ENCODE data around the gene PLA2G4A.

The PLA2G4A gene

DNA sequence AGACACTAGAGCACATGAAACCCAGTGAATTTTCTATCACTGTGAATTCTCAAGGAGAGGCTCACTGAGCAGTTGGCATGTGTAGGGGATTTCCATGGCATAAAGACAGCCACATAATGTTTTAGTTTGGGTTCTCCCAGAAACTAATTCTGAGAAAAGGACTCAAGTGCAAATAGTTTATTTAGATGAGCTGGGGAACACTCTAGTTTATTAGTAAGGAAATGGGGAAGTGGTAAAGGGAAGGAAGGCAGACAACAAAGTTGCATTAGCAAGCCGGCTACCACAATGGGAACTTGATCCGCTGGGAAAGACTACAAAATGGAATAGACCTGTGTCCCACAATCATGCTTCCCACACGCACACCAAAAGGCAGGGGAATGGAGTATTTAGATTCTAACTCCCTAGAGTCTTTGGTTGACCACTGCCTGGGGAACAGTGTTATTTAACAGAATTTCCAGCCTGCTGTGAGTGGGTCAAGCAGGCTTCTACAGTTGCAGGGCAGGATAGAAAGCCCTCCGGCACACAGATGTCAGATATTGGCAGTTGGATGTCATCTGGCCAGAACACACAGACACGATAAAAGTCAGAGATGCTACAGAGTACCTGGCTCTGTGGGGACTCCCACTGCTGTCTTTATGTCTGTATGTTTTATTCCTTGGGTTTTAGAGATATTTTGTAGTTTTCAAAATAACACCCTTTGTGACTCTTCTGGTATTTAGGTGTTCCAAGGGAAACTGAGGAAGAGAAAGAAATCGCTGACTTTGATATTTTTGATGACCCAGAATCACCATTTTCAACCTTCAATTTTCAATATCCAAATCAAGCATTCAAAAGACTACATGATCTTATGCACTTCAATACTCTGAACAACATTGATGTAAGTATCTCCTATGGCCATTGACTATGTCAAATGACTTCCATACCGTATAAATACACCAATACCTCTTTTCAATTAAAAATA is 150.1 kb downstream of the PLA2G4A start:
- peak; percentile 17 for DNase-seq

- DNase-seq: peak; percentile 12
These were observed 151.7 kb downstream of the PLA2G4A start for GRCh38 chr1:186980400-186980799.

GRCh38 chr1:186982116-186982515 is 153.4 kb downstream of the PLA2G4A start:
- DNase-seq: no peak

GRCh38 chr1:186983327-186983726 is 154.6 kb downstream of the PLA2G4A start:
- no peak for DNase-seq

DNA sequence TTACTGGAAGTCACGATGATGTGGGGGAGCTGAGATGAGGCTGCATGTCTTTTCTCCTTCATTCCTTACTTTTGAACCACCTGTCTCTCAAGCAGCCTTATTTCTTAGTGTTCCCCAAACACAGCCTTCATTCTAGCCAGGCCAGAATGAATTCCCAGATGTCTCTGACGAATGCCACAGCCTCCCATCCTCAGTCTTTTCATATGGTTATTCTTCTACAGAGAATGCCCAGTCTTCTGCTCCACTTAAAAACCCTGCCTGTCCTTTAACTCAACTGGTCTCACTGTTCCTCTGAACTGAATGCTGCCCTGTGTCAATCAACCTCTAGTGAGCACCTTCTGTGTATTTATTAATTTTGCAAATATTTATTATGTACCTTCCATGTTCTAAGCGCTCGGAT is 156.2 kb downstream of the PLA2G4A start:
- DNase-seq: no peak

- DNase-seq: peak; percentile 70
These were observed 157.2 kb downstream of the PLA2G4A start for GRCh38 chr1:186985889-186986491.

DNA sequence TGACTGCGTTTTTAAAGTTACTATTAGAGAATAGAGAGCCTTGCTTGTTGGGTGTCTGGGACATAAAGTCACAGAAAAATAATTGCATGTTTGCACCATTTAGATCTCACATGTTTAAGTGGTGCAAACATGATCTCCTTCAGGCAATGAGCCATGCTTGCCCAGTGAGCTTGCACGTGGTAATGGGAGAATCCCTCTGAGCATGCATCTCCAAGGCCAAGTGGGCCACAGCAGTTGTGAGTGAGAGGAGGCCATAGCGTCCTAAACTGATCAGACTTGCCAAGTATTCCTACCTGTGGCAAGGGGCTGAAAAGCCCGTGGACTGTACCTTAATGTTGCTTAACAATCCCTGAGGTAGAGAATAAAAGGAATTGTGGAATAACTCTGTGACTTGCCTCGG is 158.3 kb downstream of the PLA2G4A start:
- DNase-seq: no peak

DNA sequence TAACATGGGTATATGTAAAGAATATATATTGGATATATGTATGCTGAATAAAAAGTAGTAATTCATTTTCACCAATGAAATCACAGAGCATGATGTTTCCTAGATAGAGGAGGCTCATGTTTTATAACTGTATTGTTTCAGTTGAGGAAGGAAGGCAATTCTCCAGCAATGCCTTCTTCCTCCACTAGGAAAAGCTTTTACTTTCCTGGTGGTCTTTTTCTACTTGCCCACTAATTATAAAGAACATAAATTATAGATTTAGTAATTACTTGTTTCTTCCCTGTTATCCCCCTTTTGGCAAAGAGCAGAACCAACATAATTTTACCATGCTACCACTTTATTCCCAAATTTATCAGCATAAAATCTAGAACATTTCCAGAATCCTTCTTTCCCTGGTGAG is 159.0 kb downstream of the PLA2G4A start:
- DNase-seq: no peak

DNA sequence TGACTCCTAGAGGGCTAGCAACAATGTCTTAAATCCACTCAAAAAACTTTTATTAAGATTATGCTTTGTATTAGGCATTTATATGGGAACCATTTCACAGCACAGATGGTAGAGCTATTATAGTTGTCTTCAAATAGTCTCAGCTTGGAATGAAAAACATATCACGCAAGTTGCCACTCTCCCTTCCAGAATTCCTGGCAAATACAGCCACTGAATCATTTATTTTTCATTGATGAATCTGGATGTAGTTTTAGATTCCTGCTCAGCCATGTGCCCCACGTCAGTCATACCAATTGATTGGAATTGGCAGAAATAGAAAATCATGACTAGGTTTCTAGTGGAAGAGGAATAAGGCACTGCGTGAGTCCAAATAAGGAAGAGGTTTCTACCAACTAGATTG is 165.2 kb downstream of the PLA2G4A start:
- no peak for DNase-seq

- DNase-seq: no peak
These were observed 166.1 kb downstream of the PLA2G4A start for GRCh38 chr1:186994897-186995296.

DNA sequence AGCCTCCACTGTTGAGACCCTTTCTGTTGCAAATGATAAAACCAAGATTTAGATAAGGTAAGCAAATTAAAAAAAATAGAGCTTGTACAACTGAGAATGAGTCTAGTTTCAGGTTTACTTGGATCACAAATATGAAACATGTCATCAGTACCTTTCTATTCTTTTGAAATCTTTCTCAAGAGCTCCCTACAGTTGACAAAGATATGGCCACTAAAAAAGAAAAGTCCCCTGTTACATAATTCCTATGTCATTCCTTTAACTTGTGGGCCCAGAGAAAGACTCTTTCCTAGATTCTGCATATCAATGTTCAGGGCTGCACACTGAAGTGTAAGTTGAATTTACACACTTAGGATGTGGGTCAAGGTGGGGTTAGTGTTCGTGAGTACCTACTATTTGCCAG is 168.1 kb downstream of the PLA2G4A start:
- DNase-seq: no peak

GRCh38 chr1:186997877-186998276 is 169.1 kb downstream of the PLA2G4A start:
- DNase-seq: no peak

DNA sequence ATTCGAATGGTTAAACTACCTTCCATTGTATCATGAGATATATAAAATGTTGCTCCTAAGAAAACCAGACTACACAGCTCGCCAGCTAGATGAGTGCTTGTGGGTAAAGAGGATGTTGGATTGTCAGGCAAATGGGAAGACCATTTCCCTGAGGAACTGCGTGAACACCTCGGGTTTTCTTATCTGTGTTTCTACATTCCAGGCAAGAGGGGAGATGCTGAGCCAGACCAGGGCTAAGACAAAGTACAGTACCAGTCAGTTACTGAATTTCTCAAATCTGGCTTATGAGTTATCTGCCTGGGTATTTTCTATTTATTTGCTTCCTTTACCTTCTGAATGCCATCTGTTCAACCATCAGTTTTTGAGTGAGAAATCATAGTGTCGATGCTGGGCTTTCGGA is 170.8 kb downstream of the PLA2G4A start:
- no peak for DNase-seq

GRCh38 chr1:187001198-187001889 is 172.6 kb downstream of the PLA2G4A start:
- DNase-seq: peak; percentile 24

GRCh38 chr1:187003353-187003752 is 174.6 kb downstream of the PLA2G4A start:
- DNase-seq: no peak

GRCh38 chr1:187006896-187007295 is 178.1 kb downstream of the PLA2G4A start:
- no peak for DNase-seq

DNA sequence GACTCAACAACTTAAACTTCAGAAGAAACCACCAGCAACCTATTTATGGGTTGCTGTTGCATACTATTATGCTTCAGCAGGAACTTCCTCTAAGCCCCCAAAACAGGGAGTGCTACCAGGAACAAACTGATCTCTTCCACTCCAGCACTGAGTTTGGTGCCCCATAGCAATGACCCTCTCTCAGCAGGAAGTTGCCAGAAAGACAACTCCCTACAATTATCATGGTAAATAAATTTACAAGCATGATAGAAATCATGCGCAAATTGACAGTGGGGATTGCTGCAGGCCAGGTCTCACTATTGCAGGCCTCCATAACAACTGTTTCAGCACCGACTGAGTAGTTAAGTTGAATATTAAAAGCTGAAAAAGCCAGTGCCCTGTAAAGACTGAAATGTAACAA is 180.6 kb downstream of the PLA2G4A start:
- no peak for DNase-seq

DNA sequence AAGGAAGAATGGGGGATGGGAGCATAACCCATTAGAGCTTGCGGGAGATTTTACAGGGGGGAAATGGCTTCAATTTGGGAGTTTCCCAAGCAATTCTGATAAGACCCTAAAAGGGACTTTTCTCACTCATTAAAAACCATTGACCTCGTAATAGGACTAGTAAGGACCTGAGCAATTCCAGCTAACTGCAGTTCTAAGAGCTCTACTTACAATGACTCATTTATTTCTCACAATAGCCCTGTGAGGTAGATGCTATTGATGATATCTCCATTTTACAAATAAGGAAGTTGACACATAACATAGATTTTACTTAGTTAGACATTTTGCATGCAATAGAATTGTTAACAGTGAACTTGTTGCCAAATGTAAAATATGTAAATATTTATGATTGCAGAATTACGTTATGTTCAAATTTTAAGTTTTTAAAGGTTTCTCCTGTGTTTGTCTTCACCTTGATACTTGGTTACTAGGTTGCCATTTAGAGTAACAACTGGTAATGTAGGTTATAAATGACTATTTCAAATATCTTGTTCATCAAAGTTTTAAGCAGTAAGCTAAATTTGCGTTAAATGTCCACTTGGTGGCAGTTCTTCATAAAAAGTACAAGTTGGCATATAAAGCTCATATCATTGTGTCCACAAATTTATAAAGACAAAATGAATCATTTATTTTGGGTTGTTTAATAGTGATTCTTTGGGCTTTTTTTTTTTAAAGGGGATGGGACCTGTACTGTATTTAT is 182.0 kb downstream of the PLA2G4A start:
- DNase-seq: no peak

DNA sequence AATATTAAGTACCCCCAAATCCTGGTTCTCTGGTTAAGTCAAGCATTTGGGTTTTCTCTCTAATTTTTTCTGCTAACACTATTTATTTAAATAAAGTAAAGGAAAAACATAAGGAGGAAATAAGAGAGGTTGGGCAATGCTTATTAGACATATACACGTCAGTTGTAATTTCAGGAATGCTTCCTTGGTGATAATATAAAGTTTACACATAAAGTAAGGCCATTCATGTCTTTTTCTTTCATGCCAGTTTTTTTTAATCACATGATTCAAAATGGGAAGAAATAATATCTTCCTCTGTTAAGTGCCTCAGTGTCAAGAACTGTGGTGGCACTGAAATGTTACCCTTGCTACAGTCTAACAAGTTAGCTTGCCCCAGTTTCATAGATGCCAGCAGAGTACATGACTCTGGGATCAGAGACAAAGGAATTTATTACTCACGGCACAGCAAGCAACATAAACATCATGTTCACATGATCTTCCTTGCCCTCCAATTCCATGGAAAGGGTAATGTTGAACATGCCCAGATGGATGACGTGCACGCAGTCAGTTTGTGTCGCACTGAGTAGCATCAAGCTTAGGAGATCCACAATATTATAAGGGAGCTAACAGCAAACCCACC is 184.9 kb downstream of the PLA2G4A start:
- DNase-seq: no peak

- no peak for DNase-seq
These were observed 189.5 kb downstream of the PLA2G4A start for GRCh38 chr1:187018291-187018690.

DNA sequence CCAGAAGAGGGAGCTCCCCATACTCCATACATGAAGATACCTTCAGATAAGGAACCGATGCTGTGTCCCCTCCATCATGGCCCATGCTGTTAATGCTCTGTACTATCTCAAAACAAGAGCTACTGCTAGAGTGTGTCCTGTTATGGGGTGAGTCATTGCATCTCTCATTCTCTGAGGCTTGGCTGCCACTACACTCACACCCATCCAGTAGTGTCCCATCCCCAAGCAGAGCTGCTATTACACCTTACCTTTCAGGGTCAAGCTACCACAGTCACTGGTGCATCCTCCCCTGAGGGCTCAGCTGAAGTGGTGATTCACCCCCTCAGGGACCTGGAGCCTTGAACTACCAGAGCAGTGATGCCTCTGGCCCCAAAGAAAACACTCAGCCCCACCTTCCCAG is 198.5 kb downstream of the PLA2G4A start:
- DNase-seq: no peak

- no peak for DNase-seq
These were observed 203.7 kb downstream of the PLA2G4A start for GRCh38 chr1:187032316-187032981.

All from kidney glomerular epithelial cell (primary cell).